ENCODE measurements around the gene ANKRD11.

The ANKRD11 gene

DNA sequence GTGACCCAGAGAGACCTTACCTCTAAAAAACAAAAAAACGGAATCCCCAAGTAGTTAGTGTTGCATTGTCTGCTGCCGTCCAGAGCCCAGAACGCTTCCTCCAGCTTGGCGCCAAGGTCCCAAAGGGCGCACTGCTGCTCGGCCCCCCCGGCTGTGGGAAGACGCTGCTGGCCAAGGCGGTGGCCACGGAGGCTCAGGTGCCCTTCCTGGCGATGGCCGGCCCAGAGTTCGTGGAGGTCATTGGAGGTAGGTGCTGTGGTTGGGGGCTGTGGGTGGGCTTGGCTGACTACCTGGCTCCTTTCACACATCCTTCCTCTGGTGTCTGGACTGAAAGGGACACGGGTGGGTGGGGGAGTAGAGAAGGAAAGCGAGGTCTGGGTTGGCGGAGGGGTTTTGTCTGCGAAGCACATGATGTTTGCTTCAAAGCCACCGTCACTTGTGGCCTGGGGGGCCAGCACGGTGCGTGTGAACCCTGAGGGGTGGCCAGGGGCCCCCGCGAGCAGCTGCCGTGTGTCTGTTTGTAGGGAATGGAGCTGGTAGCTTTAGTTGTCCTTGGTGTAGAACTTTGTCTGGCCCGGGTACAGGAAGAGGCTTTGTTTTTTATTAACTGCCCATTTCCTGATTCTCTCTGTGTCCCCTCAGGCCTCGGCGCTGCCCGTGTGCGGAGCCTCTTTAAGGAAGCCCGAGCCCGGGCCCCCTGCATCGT, 41.6 kb upstream of the ANKRD11 start:
- no peak overlapping the region for H3K4me3 ChIP-seq (ENCODE audit: low read depth, low read length)
- TF ChIP-seq CTCF (IDR thresholded peaks at IDR 0.05; ENCODE audit: control insufficient read depth, extremely low read depth, insufficient read depth): no peak
- DNase-seq (ENCODE audit: low read depth): no peak

GRCh38 chr16:89530401-89531381, 40.3 kb upstream of the ANKRD11 start:
- no peak for DNase-seq (ENCODE audit: low read depth)
- no peak overlapping the region for H3K4me3 ChIP-seq (ENCODE audit: low read depth, low read length)
- TF ChIP-seq CTCF (IDR thresholded peaks at IDR 0.05; ENCODE audit: control insufficient read depth, extremely low read depth, insufficient read depth): no peak

DNA sequence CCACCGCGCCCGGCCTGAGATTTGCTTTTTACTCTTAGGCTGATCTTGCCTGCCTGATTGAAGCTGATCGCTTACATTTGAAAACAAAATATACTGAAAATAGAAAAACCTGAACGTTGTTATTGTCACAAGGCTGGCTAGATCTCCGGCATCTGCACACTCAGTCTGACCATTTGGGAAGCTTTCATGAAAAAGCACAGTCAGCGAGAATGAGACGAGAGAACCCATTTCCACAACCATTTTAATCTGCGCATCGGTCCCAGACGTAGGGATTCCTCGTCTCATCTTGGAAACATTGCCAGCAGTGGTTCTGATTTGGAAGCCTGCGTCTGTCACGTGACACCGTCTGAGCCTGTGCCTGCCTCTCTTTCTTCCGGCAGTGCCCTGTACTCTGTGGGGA, 38.7 kb upstream of the ANKRD11 start:
- H3K4me3 ChIP-seq (ENCODE audit: low read depth, low read length): no peak overlapping the region
- no peak for TF ChIP-seq CTCF (IDR thresholded peaks at IDR 0.05; ENCODE audit: control insufficient read depth, extremely low read depth, insufficient read depth)
- no peak for DNase-seq (ENCODE audit: low read depth)

- TF ChIP-seq CTCF (IDR thresholded peaks at IDR 0.05; ENCODE audit: control insufficient read depth, extremely low read depth, insufficient read depth): no peak
- no peak overlapping the region for H3K4me3 ChIP-seq (ENCODE audit: low read depth, low read length)
- DNase-seq (ENCODE audit: low read depth): no peak
Observed at GRCh38 chr16:89525146-89525913, 35.0 kb upstream of the ANKRD11 start.

- DNase-seq (ENCODE audit: low read depth): no peak
Observed at GRCh38 chr16:89523680-89524344, 33.5 kb upstream of the ANKRD11 start.

More at GRCh38 chr16:89523680-89524344, 33.5 kb upstream of the ANKRD11 start:
- TF ChIP-seq CTCF (IDR thresholded peaks at IDR 0.05; ENCODE audit: control insufficient read depth, extremely low read depth, insufficient read depth): no peak
- H3K4me3 ChIP-seq (ENCODE audit: low read depth, low read length): no peak overlapping the region

All from LNCaP clone FGC (cell line).